Chondrocyte (in vitro differentiated cells): ENCODE results near the gene CCNI. TPM values are rescaled to one million over a fixed set of nuclear protein-coding genes. Genes with fewer than 3 reads are reported as not detected.
A peak's percentile ranks its signal among the peaks of the same experiment; 100 is the strongest.

ENCODE experiments used
- DNase-seq: peaks from one replicate; pipeline ENCODE4 v3.0.0; 2021; ENCODE audit warnings: mixed read lengths, low spot score
- H3K27ac Mint-ChIP-seq: one replicate; pipeline ENCODE4 v1.8.0; 2021; ENCODE audit warnings: mild to moderate bottlenecking, moderate library complexity, mixed read lengths; ENCODE audit not compliant: unreplicated experiment
- H3K27me3 Mint-ChIP-seq: 2 replicates; pipeline ENCODE4 v1.8.0; 2021; ENCODE audit warnings: low read depth, mixed read lengths
- H3K36me3 Mint-ChIP-seq: 2 replicates; pipeline ENCODE4 v1.8.0; 2021; ENCODE audit warnings: low read depth, mixed read lengths
- H3K4me1 Mint-ChIP-seq: 2 replicates; pipeline ENCODE4 v1.8.0; 2021; ENCODE audit warnings: low read depth, mild to moderate bottlenecking, mixed read lengths
- H3K4me3 Mint-ChIP-seq: one replicate; pipeline ENCODE4 v1.8.0; 2021; ENCODE audit warnings: mild to moderate bottlenecking, moderate library complexity, mixed read lengths; ENCODE audit not compliant: unreplicated experiment
- H3K9me3 Mint-ChIP-seq: 2 replicates; pipeline ENCODE4 v1.8.0; 2021; ENCODE audit warnings: low read depth, mixed read lengths
- total RNA-seq: library from RNA; stranded (reverse); gene quantifications from 3 replicates; pipeline ENCODE4 v1.2.1, GENCODE V29; 2021
- TF ChIP-seq, protein P1 (sequence below): fragments of 200-600 bp; sonication (generic); IDR thresholded peaks from 2 replicates; pipeline ENCODE4 v1.5.0; 2021; ENCODE audit warnings: antibody characterized with exemption, mild to moderate bottlenecking, moderate library complexity

The CCNI gene
- total RNA-seq, 1 donor from 2014 or later, result 220 TPM

DNA sequence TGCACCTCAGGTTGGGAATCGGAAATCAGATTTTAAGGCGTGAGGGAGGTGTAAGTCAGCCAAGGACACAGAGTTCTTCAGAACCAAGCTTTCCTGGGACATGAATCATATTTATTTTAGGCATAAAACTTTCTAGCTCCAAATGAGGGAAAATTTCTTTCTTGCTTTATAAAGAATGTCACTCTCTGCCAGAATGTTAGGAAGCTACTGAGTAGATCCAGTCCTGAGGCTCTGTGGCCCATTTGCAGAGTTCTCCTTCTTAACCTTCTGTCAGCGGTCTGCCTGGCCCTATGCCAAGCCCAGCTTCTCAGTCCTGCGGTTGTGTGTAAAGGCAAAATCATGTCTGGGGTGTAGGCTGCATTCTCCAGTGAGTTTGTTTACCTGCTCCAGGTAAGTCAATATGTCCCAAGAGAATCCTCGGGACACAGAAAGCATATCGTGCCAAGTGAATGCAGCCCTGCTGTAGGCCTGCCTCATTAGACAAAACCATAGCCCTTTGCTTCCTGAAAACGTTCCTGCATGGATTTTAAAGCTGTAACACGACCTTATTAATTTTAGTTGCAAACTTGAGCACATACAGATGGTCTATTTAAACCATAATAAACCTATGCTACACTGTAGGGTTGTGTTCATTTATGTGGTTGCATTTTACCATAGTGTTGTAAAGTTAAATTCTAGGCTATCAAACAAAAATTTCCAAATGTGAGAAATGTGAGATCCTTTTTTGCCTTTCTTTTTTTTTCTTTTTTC is 29.2 kb upstream of the CCNI start:
- Mint-ChIP-seq H3K4me3 (peak overlapping the region; percentile 38), H3K27ac (peak overlapping the region; percentile 90), H3K9me3 (no peaks in the 10 kb centered on the region), H3K4me1 (peaks cover 20% of the 10 kb centered on the region), H3K36me3 (no peaks in the 10 kb centered on the region), H3K27me3 (no peaks in the 10 kb centered on the region)
- no peak for DNase-seq
- TF ChIP-seq, protein P1, sequence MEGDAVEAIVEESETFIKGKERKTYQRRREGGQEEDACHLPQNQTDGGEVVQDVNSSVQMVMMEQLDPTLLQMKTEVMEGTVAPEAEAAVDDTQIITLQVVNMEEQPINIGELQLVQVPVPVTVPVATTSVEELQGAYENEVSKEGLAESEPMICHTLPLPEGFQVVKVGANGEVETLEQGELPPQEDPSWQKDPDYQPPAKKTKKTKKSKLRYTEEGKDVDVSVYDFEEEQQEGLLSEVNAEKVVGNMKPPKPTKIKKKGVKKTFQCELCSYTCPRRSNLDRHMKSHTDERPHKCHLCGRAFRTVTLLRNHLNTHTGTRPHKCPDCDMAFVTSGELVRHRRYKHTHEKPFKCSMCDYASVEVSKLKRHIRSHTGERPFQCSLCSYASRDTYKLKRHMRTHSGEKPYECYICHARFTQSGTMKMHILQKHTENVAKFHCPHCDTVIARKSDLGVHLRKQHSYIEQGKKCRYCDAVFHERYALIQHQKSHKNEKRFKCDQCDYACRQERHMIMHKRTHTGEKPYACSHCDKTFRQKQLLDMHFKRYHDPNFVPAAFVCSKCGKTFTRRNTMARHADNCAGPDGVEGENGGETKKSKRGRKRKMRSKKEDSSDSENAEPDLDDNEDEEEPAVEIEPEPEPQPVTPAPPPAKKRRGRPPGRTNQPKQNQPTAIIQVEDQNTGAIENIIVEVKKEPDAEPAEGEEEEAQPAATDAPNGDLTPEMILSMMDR, result no peak

DNA sequence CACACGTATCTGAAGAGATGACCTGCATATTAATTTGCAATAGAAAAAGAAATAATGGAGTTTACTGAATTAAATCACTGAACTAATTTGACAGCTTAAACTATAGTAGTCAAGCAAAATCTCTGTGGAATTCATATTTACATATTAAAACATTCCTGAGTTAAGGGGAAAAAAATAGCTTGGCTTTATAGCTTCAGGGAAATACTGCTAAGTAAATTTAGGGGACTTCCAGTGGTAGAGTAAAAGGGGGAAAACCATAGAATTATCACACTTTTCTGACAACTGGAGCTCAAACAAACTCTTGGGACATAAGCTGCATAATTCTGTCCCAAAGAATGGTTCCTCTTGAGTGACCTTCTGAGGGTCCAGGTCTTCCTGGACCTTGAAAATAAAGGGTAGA is 28.6 kb upstream of the CCNI start:
- no peak overlapping the region for H3K4me3 Mint-ChIP-seq
- peak overlapping the region; percentile 90 for H3K27ac Mint-ChIP-seq
- no peak for DNase-seq
- H3K27me3 Mint-ChIP-seq, result no peaks in the 10 kb centered on the region
- TF ChIP-seq, protein P1, result no peak
- no peaks in the 10 kb centered on the region for H3K36me3 Mint-ChIP-seq
- H3K9me3 Mint-ChIP-seq, result no peaks in the 10 kb centered on the region
- H3K4me1 Mint-ChIP-seq, result peaks cover 20% of the 10 kb centered on the region

- Mint-ChIP-seq H3K4me1 (peaks cover 20% of the 10 kb centered on the region), H3K9me3 (no peaks in the 10 kb centered on the region)
- TF ChIP-seq, protein P1, result no peak
Observed at GRCh38 chr4:77100234-77100633, 24.4 kb upstream of the CCNI start.

DNA sequence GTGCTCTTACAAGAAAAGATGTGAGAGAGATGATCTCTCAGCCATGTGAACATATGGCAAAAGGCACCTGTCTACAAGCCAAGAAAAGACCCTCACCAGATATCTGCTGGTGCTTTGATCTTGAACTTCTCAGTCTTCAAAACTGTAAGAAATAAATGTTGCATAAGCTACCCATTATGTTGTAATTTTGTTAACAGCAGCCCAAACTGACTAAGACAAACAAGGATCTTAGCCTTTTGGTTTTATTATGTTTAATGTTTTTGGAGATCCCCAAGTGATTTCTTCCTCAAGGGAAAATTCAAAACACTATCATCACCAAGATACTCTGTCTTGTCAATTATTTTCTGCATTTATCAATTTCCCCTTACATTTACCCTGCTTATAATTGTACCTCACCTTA is 21.8 kb upstream of the CCNI start:
- DNase-seq, result no peak
- H3K36me3 Mint-ChIP-seq, result no peaks in the 10 kb centered on the region
- H3K27me3 Mint-ChIP-seq, result no peaks in the 10 kb centered on the region
- TF ChIP-seq, protein P1, result no peak
- H3K4me1 Mint-ChIP-seq, result peaks cover 21% of the 10 kb centered on the region
- H3K4me3 Mint-ChIP-seq, result no peak overlapping the region
- no peaks in the 10 kb centered on the region for H3K9me3 Mint-ChIP-seq
- H3K27ac Mint-ChIP-seq, result no peak overlapping the region

More at GRCh38 chr4:77100234-77100633, 24.4 kb upstream of the CCNI start:
- H3K27ac Mint-ChIP-seq, result no peak overlapping the region
- DNase-seq, result no peak
- H3K27me3 Mint-ChIP-seq, result no peaks in the 10 kb centered on the region
- H3K36me3 Mint-ChIP-seq, result no peaks in the 10 kb centered on the region
- H3K4me3 Mint-ChIP-seq, result no peak overlapping the region

DNA sequence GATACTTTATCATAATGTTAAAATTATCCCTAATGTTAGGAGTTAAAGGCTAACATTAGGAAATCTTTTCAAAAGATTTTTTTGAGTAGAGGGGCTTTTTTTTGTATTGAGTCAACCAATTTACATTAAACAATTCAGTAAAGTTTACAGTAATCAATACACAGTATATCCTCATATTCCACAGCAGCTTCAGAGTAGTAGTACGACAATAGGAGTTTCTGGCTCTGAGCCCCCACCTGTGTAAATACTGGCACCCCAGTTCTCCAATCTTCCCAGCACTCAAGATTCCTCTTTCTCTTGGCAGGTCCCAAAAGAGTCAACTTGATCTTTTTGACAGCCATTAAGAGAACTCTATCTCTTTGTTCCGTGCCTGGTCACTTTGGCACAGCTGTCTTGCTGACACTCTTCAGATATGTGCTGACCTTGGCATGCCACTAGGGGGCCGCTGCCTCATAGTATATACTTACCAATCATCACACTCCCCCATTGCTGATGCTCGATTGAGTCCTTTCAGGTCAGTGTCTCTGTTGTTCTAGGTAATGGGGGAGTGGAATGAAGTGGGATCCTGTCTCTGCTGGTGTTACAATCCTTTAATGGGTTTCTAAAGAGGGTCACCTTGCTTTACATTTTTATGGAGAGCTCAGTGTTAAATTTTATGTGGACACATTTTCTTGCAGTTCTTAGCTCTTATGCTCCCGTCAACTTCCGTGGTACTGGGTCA is 19.5 kb upstream of the CCNI start:
- peaks cover 24% of the 10 kb centered on the region for H3K4me1 Mint-ChIP-seq
- no peak overlapping the region for H3K4me3 Mint-ChIP-seq
- H3K27me3 Mint-ChIP-seq, result no peaks in the 10 kb centered on the region
- no peak for DNase-seq
- no peaks in the 10 kb centered on the region for H3K36me3 Mint-ChIP-seq
- TF ChIP-seq, protein P1, result peak; percentile 87
- H3K9me3 Mint-ChIP-seq, result no peaks in the 10 kb centered on the region
- H3K27ac Mint-ChIP-seq, result no peak overlapping the region
